ENCODE measurements around the gene MLX.
"Not testable (repeated sequence)": the region's sequence is repeated elsewhere in the genome, so short reads cannot be mapped to it uniquely, and the experiment has no call there.

Gene MLX

GRCh38 chr17:42555961-42556617, 10.8 kb upstream of the MLX start:
- not testable (repeated sequence) for DNase-seq

GRCh38 chr17:42559075-42559474, 7.8 kb upstream of the MLX start:
- DNase-seq = peak; percentile 43

GRCh38 chr17:42560246-42560645, 6.7 kb upstream of the MLX start:
- DNase-seq = no peak

- peak; percentile 97 for DNase-seq
These were observed 5.0 kb upstream of the MLX start, which contains the start of gene COASY for GRCh38 chr17:42561897-42562387. TSS of gene COASY (plus strand) at chr17:42562148. CDS start at chr17:42562623, 475 bp downstream.

- DNase-seq = peak; percentile 25
These were observed 4.3 kb upstream of the MLX start for GRCh38 chr17:42562388-42563142.

- no peak for DNase-seq
These were observed 3.8 kb upstream of the MLX start for GRCh38 chr17:42563143-42563509.

- DNase-seq = no peak
These were observed 3.4 kb upstream of the MLX start for GRCh38 chr17:42563543-42563942.

- no peak for DNase-seq
These were observed 3.0 kb upstream of the MLX start for GRCh38 chr17:42563950-42564349.

- DNase-seq = no peak
These were observed 1.9 kb upstream of the MLX start for GRCh38 chr17:42564815-42565522.

- DNase-seq = no peak
These were observed 1.2 kb upstream of the MLX start for GRCh38 chr17:42565523-42566214.

GRCh38 chr17:42566215-42566882, 551 bp upstream of the MLX start:
- DNase-seq = no peak

- DNase-seq = no peak
These were observed 1.6 kb downstream of the MLX start for GRCh38 chr17:42568341-42569111.

GRCh38 chr17:42571435-42572225, 4.7 kb downstream of the MLX start:
- DNase-seq = no peak

- DNase-seq = no peak
These were observed 6.2 kb downstream of the MLX start for GRCh38 chr17:42573095-42573494.

- DNase-seq = no peak
These were observed 7.6 kb downstream of the MLX start for GRCh38 chr17:42574463-42574862.

- peak; percentile 16 for DNase-seq
These were observed 10.2 kb downstream of the MLX start for GRCh38 chr17:42577140-42577531.

GRCh38 chr17:42577532-42578281, 10.8 kb downstream of the MLX start, which contains the start of gene PSMC3IP:
TSS of gene PSMC3IP (minus strand) at chr17:42577729. CDS start at chr17:42577686, 43 bp downstream.
- DNase-seq = peak; percentile 96

GRCh38 chr17:42578282-42578869, 11.5 kb downstream of the MLX start:
- peak; percentile 94 for DNase-seq

- no peak for DNase-seq
These were observed 13.1 kb downstream of the MLX start for GRCh38 chr17:42579794-42580551.
